ENCODE measurements around the gene ZNF77. TPM values are rescaled to one million over a fixed set of nuclear protein-coding genes. Genes with fewer than 3 reads are reported as not detected.
A peak's percentile ranks its signal among the peaks of the same experiment; 100 is the strongest.

Gene ZNF77
- polyA plus RNA-seq, 1 donor from 2014 or later: 13.0 TPM

- TF ChIP-seq RAD21 (conservative IDR thresholded peaks at IDR 0.05): no peak
- no peak for TF ChIP-seq MXI1 (conservative IDR thresholded peaks at IDR 0.05; ENCODE audit: poor library complexity, severe bottlenecking)
- no peak for TF ChIP-seq REST (IDR thresholded peaks at IDR 0.05; ENCODE audit: borderline replicate concordance)
- no peak for TF ChIP-seq POLR2AphosphoS5 (IDR thresholded peaks at IDR 0.05)
- no peak for TF ChIP-seq CTCF (IDR thresholded peaks at IDR 0.05; ENCODE audit: poor library complexity, severe bottlenecking)
- no peak for TF ChIP-seq SMC3 (conservative IDR thresholded peaks at IDR 0.05; ENCODE audit: poor library complexity)
- no peak for TF ChIP-seq EZH2 (IDR thresholded peaks at IDR 0.05; ENCODE audit: borderline replicate concordance, insufficient read depth, low read length, poor library complexity, severe bottlenecking)
- no peak for TF ChIP-seq TAF1 (IDR thresholded peaks at IDR 0.05; ENCODE audit: low read depth)
- TF ChIP-seq EP300 (conservative IDR thresholded peaks at IDR 0.05; ENCODE audit: poor library complexity, severe bottlenecking): no peak
Observed at GRCh38 chr19:2902590-2903218, 42.1 kb downstream of the ZNF77 start.

GRCh38 chr19:2900296-2901252 is 44.2 kb downstream of the ZNF77 start, which contains the start of gene ZNF57:
Gene ZNF57 (plus strand): TSS chr19:2900928. CDS start chr19:2901046, 118 bp downstream.
- no peaks in the 10 kb centered on the region for H3K36me3 ChIP-seq (ENCODE audit: insufficient read depth, low read length)
- H3K27me3 ChIP-seq (ENCODE audit: insufficient read depth, low read depth, low read length): no peaks in the 10 kb centered on the region
- no peaks in the 10 kb centered on the region for H4K20me1 ChIP-seq (ENCODE audit: insufficient read depth)
- H3K27ac ChIP-seq (ENCODE audit: low read length): peak within 1 kb of the TSS; percentile 24
- peak within 1 kb of the TSS; percentile 66 for H3K9ac ChIP-seq (ENCODE audit: low read length)
- no peaks in the 10 kb centered on the region for H3F3A ChIP-seq (ENCODE audit: insufficient read depth, low read length, poor library complexity, severe bottlenecking)
- H3K4me3 ChIP-seq (ENCODE audit: low read length): peak within 1 kb of the TSS; percentile 81
- H3K4me2 ChIP-seq (ENCODE audit: low read length): peak within 1 kb of the TSS; percentile 28
- H3K79me2 ChIP-seq (replicated peaks; ENCODE audit: insufficient read depth, low read length): no peaks in the 10 kb centered on the region
- H2AFZ ChIP-seq (ENCODE audit: low read depth, low read length): peak within 1 kb of the TSS; percentile 93
- H3K9me2 ChIP-seq (ENCODE audit: insufficient read depth, low read length): no peaks in the 10 kb centered on the region
- TF ChIP-seq CTCF (IDR thresholded peaks at IDR 0.05; ENCODE audit: poor library complexity, severe bottlenecking): peak; percentile 19
- TF ChIP-seq RAD21 (conservative IDR thresholded peaks at IDR 0.05): no peak
- no peak for TF ChIP-seq EP300 (conservative IDR thresholded peaks at IDR 0.05; ENCODE audit: poor library complexity, severe bottlenecking)
- TF ChIP-seq SMC3 (conservative IDR thresholded peaks at IDR 0.05; ENCODE audit: poor library complexity): no peak
- no peak for TF ChIP-seq EZH2 (IDR thresholded peaks at IDR 0.05; ENCODE audit: borderline replicate concordance, insufficient read depth, low read length, poor library complexity, severe bottlenecking)
- TF ChIP-seq TAF1 (IDR thresholded peaks at IDR 0.05; ENCODE audit: low read depth): no peak
- peak; percentile 47 for TF ChIP-seq POLR2AphosphoS5 (IDR thresholded peaks at IDR 0.05)
- TF ChIP-seq MXI1 (conservative IDR thresholded peaks at IDR 0.05; ENCODE audit: poor library complexity, severe bottlenecking): peak; percentile 76
- TF ChIP-seq REST (IDR thresholded peaks at IDR 0.05; ENCODE audit: borderline replicate concordance): peak; percentile 16
- H3K9me3 ChIP-seq (ENCODE audit: low read length): no peaks in the 10 kb centered on the region

More at GRCh38 chr19:2902590-2903218, 42.1 kb downstream of the ZNF77 start:
- Histone ChIP-seq H3K9ac (ENCODE audit: low read length) (no peak overlapping the region), H3K9me3 (ENCODE audit: low read length) (no peaks in the 10 kb centered on the region), H3K79me2 (replicated peaks; ENCODE audit: insufficient read depth, low read length) (no peaks in the 10 kb centered on the region), H3K27ac (ENCODE audit: low read length) (no peak overlapping the region), H2AFZ (ENCODE audit: low read depth, low read length) (no peak overlapping the region), H4K20me1 (ENCODE audit: insufficient read depth) (no peaks in the 10 kb centered on the region), H3K27me3 (ENCODE audit: insufficient read depth, low read depth, low read length) (no peaks in the 10 kb centered on the region), H3K9me2 (ENCODE audit: insufficient read depth, low read length) (no peaks in the 10 kb centered on the region), H3K36me3 (ENCODE audit: insufficient read depth, low read length) (no peaks in the 10 kb centered on the region), H3K4me3 (ENCODE audit: low read length) (no peak overlapping the region), H3F3A (ENCODE audit: insufficient read depth, low read length, poor library complexity, severe bottlenecking) (no peaks in the 10 kb centered on the region), H3K4me2 (ENCODE audit: low read length) (no peak overlapping the region)
